MM.1S (cell line): ENCODE results near the gene KBTBD6.

Experiments used
- DNase-seq: peaks from one replicate; pipeline ENCODE4 v3.0.0-alpha.2; 2015
- H2AFZ ChIP-seq: fragments of 300-600 bp; sonication (generic); 2 replicates; pipeline ENCODE4 v1.6.0; 2016; ENCODE audit warnings: antibody characterized with exemption, low read length
- H3F3A ChIP-seq: fragments of 300-600 bp; sonication (generic); 2 replicates; pipeline ENCODE4 v1.6.1; 2016; ENCODE audit warnings: mild to moderate bottlenecking, antibody characterized with exemption, low read length, moderate library complexity, mixed read lengths; ENCODE audit not compliant: insufficient read depth
- H3K27ac ChIP-seq: fragments of 300-600 bp; sonication (generic); 2 replicates; pipeline ENCODE4 v1.5.1; 2016; ENCODE audit warnings: mild to moderate bottlenecking, low read length
- H3K27me3 ChIP-seq: fragments of 300-600 bp; sonication (generic); replicated peaks from 2 replicates; pipeline ENCODE4 v1.6.0; 2016; ENCODE audit warnings: low read length; ENCODE audit not compliant: insufficient read depth
- H3K36me3 ChIP-seq: fragments of 300-600 bp; sonication (generic); replicated peaks from 2 replicates; pipeline ENCODE4 v1.6.1; 2016; ENCODE audit warnings: mild to moderate bottlenecking, low read length, mixed read lengths; ENCODE audit not compliant: insufficient read depth
- H3K4me1 ChIP-seq: fragments of 300-600 bp; sonication (generic); 2 replicates; pipeline ENCODE4 v1.6.1; 2016; ENCODE audit warnings: low read length, mixed read lengths
- H3K4me2 ChIP-seq: fragments of 300-600 bp; sonication (generic); 2 replicates; pipeline ENCODE4 v1.6.0; 2016; ENCODE audit warnings: low read depth, low read length
- H3K4me3 ChIP-seq: fragments of 300-600 bp; sonication (generic); 2 replicates; pipeline ENCODE4 v1.5.1; 2016; ENCODE audit warnings: low read length, mixed read lengths
- H3K79me2 ChIP-seq: fragments of 300-600 bp; sonication (generic); 2 replicates; pipeline ENCODE4 v1.6.1; 2016; ENCODE audit warnings: mixed run types, low read length, mixed read lengths
- H3K9ac ChIP-seq: fragments of 300-600 bp; sonication (generic); 2 replicates; pipeline ENCODE4 v1.6.1; 2016; ENCODE audit warnings: low read length, mixed read lengths
- H3K9me2 ChIP-seq: fragments of 300-600 bp; sonication (generic); replicated peaks from 2 replicates; pipeline ENCODE4 v1.6.1; 2016; ENCODE audit warnings: mild to moderate bottlenecking, low read length, mixed read lengths; ENCODE audit not compliant: insufficient read depth
- H3K9me3 ChIP-seq: fragments of 300-600 bp; sonication (generic); replicated peaks from 2 replicates; pipeline ENCODE4 v1.6.1; 2016; ENCODE audit warnings: mild to moderate bottlenecking, low read length, mixed read lengths; ENCODE audit not compliant: insufficient read depth
- H4K20me1 ChIP-seq: fragments of 300-600 bp; sonication (generic); 2 replicates; pipeline ENCODE4 v1.6.1; 2016; ENCODE audit warnings: mild to moderate bottlenecking, low read length, moderate library complexity, mixed read lengths; ENCODE audit not compliant: insufficient read depth
- EZH2 ChIP-seq: fragments of 300-600 bp; sonication (generic); optimal IDR thresholded peaks from 2 replicates; pipeline ENCODE3; 2017; ENCODE audit warnings: low read depth, mild to moderate bottlenecking, antibody characterized with exemption, low read length, mixed read lengths
- EZH2phosphoT487 ChIP-seq: fragments of 300-600 bp; sonication (generic); IDR thresholded peaks from 2 replicates; pipeline ENCODE4 v1.6.1; 2018; ENCODE audit warnings: antibody characterized with exemption, low read length
- TF ChIP-seq, protein P1 (sequence below): fragments of 300-600 bp; sonication (generic); IDR thresholded peaks from 2 replicates; pipeline ENCODE4 v1.5.1; 2016; ENCODE audit warnings: antibody characterized with exemption, low read length, mixed read lengths

KBTBD6 gene

GRCh38 chr13:41085961-41086585 is 46.5 kb downstream of the KBTBD6 start:
- no peak overlapping the region for H3K4me3 ChIP-seq
- no peaks in the 10 kb centered on the region for H3K9me3 ChIP-seq
- no peak for DNase-seq
- no peak overlapping the region for H3K27ac ChIP-seq
- H3F3A ChIP-seq, result no peaks in the 10 kb centered on the region
- TF ChIP-seq EZH2 (no peak), EZH2phosphoT487 (no peak)
- TF ChIP-seq, protein P1, sequence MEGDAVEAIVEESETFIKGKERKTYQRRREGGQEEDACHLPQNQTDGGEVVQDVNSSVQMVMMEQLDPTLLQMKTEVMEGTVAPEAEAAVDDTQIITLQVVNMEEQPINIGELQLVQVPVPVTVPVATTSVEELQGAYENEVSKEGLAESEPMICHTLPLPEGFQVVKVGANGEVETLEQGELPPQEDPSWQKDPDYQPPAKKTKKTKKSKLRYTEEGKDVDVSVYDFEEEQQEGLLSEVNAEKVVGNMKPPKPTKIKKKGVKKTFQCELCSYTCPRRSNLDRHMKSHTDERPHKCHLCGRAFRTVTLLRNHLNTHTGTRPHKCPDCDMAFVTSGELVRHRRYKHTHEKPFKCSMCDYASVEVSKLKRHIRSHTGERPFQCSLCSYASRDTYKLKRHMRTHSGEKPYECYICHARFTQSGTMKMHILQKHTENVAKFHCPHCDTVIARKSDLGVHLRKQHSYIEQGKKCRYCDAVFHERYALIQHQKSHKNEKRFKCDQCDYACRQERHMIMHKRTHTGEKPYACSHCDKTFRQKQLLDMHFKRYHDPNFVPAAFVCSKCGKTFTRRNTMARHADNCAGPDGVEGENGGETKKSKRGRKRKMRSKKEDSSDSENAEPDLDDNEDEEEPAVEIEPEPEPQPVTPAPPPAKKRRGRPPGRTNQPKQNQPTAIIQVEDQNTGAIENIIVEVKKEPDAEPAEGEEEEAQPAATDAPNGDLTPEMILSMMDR, result no peak
- no peaks in the 10 kb centered on the region for H3K36me3 ChIP-seq
- no peaks in the 10 kb centered on the region for H4K20me1 ChIP-seq
- no peak overlapping the region for H3K9ac ChIP-seq
- no peak overlapping the region for H2AFZ ChIP-seq
- no peak overlapping the region for H3K4me2 ChIP-seq
- no peaks in the 10 kb centered on the region for H3K9me2 ChIP-seq
- H3K4me1 ChIP-seq, result no peaks in the 10 kb centered on the region
- H3K79me2 ChIP-seq, result no peaks in the 10 kb centered on the region
- no peaks in the 10 kb centered on the region for H3K27me3 ChIP-seq

DNA sequence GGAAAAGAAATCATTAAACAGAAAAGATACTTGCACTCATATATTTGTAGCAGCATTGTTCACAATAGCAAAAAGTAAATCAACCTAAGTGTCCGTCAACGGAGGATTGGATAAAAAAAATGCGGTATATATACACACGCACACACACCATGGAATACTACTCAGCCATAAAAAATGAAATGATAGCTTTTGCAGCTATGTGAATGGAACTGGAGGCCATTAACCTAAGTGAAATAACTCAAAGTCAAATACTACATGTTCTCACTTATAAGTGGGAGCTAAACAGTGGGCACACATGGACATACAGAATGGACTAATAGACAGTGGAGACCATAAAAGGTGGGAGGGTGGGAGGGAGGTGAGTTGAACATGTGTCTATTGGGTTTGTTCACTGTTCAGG is 52.9 kb downstream of the KBTBD6 start:
- no peak overlapping the region for H3K9ac ChIP-seq
- no peaks in the 10 kb centered on the region for H3K79me2 ChIP-seq
- H4K20me1 ChIP-seq, result no peaks in the 10 kb centered on the region
- DNase-seq, result no peak
- no peaks in the 10 kb centered on the region for H3K36me3 ChIP-seq
- H3K9me2 ChIP-seq, result no peaks in the 10 kb centered on the region
- H3K9me3 ChIP-seq, result no peaks in the 10 kb centered on the region
- no peak overlapping the region for H2AFZ ChIP-seq
- H3K27ac ChIP-seq, result no peak overlapping the region
- no peaks in the 10 kb centered on the region for H3K4me1 ChIP-seq
- TF ChIP-seq, protein P1, result no peak
- no peak for TF ChIP-seq EZH2
- no peak for TF ChIP-seq EZH2phosphoT487
- no peaks in the 10 kb centered on the region for H3K27me3 ChIP-seq
- H3K4me2 ChIP-seq, result no peak overlapping the region
- no peaks in the 10 kb centered on the region for H3F3A ChIP-seq
- no peak overlapping the region for H3K4me3 ChIP-seq
